ENCODE measurements around the gene LRBA. TPM values are rescaled to one million over a fixed set of nuclear protein-coding genes. Genes with fewer than 3 reads are reported as not detected.
A peak's percentile ranks its signal among the peaks of the same experiment; 100 is the strongest.
"Not testable (repeated sequence)": the region's sequence is repeated elsewhere in the genome, so short reads cannot be mapped to it uniquely, and the experiment has no call there.

LRBA gene
- 20.8 and 39.4 TPM in 2 replicates for total RNA-seq (2014; rRNA removed)
- polyA plus RNA-seq (2012): 7.1 TPM

- peak; percentile 35 for DNase-seq (ENCODE audit: low read depth)
These were observed at the start of gene LRBA for GRCh38 chr4:151014521-151015458. Gene LRBA, minus strand, starts transcription at chr4:151015284. Its CDS starts 642 bp downstream, at chr4:151014642.

- not testable (repeated sequence) for DNase-seq (ENCODE audit: low read depth)
These were observed 48.1 kb upstream of the LRBA start for GRCh38 chr4:151063143-151063542.

- no peak for DNase-seq (ENCODE audit: low read depth)
These were observed 40.5 kb upstream of the LRBA start for GRCh38 chr4:151055539-151055938.

DNA sequence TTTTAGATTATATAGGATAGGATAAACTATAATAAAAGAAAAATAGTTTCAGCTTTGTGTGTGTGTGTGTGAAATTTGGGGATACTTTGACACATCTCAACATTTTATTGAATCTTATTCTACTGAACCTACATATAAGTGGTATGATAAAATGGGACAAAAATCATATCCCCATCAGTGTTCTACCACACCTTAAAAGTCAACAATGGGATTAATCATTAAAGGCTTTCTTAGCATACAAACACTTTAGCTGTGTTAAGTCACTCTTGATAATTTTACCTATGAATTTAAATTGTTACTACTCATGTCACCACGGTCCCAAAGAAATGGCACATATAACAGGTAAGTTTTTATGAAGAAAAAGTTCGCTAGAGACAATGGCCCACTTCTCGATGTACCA is 37.7 kb upstream of the LRBA start:
- no peak for DNase-seq (ENCODE audit: low read depth)

GRCh38 chr4:151049430-151049884 is 34.4 kb upstream of the LRBA start:
- no peak for DNase-seq (ENCODE audit: low read depth)

DNA sequence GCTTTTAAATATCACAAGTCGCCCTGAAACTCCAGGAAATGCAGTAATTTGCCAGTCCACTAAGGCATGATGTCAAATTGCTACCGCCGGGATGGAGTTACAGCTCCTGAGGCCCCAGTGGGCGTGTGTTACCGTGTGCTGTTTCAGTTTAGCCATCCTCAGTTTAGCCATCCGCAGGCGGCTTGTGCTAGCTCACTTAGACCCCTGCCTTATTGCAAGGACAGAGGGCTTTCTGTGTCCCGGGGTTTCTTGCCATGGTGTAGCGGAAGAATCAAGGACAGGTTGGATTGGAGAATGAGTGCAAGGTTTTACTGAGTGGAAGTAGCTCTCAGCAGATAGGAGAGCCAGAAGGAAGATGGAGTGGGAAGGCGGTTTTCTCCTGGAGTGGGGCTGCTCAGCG is 33.8 kb upstream of the LRBA start:
- DNase-seq (ENCODE audit: low read depth): no peak

DNA sequence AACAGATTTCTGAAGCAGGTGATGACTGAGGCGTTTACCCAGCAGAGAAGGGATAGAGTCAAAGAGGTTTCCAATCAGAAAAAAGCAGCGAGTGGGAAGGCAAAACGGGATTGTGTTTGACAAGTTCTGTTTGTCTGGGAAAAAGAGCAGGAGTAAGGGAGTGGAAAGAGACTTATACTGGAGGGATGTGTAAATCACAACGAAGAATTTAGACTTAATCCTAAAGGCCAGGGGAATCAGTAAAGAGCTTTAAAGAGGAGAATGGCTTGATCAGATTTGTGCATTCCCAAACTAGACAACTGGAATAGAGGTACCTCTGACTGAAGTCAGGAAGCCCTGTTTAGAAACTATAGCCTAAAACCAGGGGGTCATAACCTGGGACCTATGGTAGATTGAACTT is 31.5 kb upstream of the LRBA start:
- no peak for DNase-seq (ENCODE audit: low read depth)

DNA sequence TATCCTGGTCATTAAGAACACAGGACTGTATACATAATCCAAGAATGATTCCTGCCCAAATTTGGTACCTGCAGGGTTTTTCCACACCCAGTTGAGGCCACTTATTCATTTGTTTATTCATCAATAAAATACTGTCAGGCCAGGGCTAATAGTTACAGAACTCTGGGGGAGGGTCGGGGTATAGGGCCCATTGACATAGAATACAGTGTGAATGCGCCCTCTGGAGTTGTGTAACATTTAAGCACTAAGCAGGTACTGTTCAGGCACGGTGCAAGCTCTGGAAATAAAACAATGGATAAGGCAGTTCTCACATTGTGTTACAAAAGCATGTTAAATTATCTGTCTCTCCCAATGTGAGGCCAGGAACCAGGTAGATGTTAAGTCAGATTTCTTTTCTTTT is 30.8 kb upstream of the LRBA start:
- no peak for DNase-seq (ENCODE audit: low read depth)

- DNase-seq (ENCODE audit: low read depth): peak; percentile 9
These were observed 28.9 kb upstream of the LRBA start for GRCh38 chr4:151043803-151044515.

DNA sequence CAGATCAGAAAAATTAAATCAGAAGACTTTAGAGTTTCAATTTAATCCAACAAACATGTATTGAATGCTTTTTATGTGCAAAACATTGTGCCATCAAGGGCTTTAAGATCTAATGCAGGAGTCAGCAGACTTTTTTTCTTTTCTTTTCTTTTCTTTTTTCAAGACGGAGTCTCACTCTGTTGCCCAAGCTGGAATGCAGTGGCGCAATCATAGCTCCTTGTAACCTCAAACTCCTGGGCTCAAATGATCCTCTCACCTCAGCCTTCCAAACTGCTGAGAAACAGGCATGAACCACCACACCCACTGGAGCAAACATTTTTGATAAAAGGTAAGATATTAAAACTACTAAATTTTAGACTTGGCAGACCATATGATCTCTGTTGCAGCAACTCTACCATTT is 24.6 kb upstream of the LRBA start:
- no peak for DNase-seq (ENCODE audit: low read depth)

- DNase-seq (ENCODE audit: low read depth): no peak
These were observed 23.5 kb upstream of the LRBA start for GRCh38 chr4:151038452-151039157.

GRCh38 chr4:151035911-151036310 is 20.8 kb upstream of the LRBA start:
- no peak for DNase-seq (ENCODE audit: low read depth)

DNA sequence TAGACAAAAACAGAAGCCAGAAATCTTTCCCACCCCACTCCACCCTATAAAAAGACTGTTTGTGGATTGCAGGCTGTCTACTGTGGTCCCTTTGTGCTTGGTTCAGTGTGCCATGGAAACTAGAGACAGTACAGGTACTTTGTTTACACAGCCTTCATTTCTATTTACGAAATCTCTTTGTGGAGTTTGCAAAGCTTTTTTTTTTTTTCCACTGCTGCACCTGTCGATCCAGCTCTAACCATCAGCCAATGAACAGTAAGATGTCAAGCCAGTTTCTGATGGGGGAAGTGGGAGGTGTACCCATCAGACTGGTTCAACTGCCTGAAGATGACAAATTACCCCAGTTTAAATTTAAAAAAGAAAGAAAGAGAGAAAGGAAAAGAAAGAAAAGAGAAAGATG is 20.2 kb upstream of the LRBA start:
- DNase-seq (ENCODE audit: low read depth): no peak

DNA sequence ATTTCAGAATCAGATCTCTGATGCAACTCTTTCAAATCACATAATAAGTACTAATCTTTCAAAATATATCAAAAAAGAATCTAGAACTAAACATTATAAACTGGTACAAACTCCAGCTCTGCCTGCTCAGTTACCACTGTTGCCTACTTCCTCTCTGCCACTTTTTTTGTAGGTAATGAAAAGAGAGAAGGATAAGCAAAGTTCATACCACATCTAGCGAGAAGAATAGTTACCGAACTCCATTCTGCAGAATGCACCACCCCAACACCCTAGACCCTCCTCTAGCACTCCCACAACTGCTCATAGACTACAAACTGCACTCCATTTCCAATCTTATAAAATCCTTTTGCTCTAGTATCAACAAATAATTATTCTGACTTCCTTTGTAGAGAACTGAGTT is 19.7 kb upstream of the LRBA start:
- no peak for DNase-seq (ENCODE audit: low read depth)

DNA sequence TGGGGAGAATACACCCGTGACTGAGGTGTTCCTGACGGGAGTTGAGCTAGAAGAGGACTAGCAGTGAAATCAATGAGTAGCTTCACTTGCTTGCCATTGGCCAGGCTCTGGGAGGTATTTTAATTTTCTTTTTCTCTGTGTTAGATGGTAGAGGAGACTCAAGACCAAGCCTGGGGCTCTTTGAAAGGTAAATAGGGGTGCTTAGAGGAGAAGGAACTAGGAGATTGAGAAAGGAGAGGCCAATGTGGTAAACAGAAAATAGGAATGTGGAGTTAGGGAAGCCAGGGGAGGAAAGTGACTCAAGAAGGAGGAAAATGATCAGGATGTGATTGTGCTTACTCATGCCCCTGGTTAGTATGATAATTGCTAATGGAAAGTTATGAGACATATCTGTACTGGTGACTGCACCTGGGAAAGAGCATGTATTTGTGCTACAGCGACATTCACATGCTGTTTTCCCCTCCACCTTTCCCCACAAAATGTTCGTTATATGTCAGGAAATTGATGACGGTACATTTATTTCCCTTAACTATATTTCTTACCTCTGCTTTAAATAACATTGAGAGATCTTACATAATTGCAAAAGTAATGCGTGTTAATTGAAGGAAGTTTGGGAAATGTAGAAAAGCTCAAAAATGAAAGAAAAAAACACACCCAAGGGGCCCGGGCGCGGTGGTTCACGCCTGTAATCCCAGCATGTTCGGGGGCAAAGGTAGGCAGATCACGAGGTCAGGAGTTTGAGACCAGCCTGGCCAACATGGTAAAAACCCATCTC is 16.9 kb upstream of the LRBA start:
- peak; percentile 55 for DNase-seq (ENCODE audit: low read depth)

DNA sequence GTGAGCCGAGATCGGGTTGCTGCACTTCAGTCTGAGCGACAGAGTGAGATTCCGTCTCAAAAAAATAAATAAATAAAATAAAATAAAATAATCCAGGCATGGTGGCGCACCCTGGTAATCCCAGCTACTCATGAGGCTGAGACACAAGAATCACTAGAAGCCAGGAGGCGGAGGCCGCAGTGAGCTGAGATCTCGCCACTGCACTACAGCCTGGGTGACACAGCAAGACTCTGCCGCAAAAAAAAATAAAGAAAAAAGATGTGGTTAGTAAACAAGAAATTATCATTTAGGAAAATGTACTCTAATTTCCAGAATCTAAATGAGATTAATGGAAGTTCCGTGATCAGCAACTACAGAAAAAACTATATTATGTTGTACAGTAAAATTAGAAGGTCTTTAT is 14.5 kb upstream of the LRBA start:
- no peak for DNase-seq (ENCODE audit: low read depth)

GRCh38 chr4:151029006-151029405 is 13.9 kb upstream of the LRBA start:
- not testable (repeated sequence) for DNase-seq (ENCODE audit: low read depth)

GRCh38 chr4:151025759-151026158 is 10.7 kb upstream of the LRBA start:
- DNase-seq (ENCODE audit: low read depth): no peak

DNA sequence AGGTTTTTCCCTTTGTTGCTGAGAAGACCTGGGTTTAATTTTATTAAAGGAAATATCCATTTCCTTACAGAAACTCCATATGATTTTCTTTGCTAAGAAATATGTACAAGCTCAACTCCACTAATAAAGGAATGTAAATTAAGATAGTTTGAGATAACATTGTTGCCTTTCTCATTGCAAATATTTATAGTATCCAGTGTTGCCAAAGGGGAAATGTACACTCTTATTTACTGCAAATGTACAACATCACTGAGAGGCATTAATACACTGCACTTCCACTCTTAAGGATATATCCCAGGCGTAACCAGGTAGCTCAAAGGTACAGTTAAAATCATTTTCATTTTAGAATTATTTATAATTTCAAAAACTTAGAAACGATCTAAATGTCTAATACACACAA is 7.5 kb upstream of the LRBA start:
- DNase-seq (ENCODE audit: low read depth): no peak

GRCh38 chr4:151021637-151022334 is 6.7 kb upstream of the LRBA start:
- no peak for DNase-seq (ENCODE audit: low read depth)
